ACC112 (cell line): ENCODE data around the gene SHISA6.

Experiments used
- H2AFZ ChIP-seq: fragments of 200-600 bp; sonication (generic); one replicate; pipeline ENCODE4 v1.6.0; 2017; ENCODE audit warnings: antibody characterized with exemption, low read length; ENCODE audit not compliant: unreplicated experiment
- H3K27ac ChIP-seq: fragments of 200-600 bp; sonication (generic); 2 replicates; pipeline ENCODE4 v1.5.1; 2014; ENCODE audit warnings: low read depth, mild to moderate bottlenecking, antibody characterized with exemption, low read length, moderate library complexity
- H3K27me3 ChIP-seq: fragments of 200-600 bp; sonication (generic); 2 replicates; pipeline ENCODE4 v1.6.1; 2014; ENCODE audit warnings: mild to moderate bottlenecking, antibody characterized with exemption, low read length, moderate library complexity, mixed read lengths; ENCODE audit not compliant: insufficient read depth
- H3K36me3 ChIP-seq: fragments of 200-600 bp; sonication (generic); 2 replicates; pipeline ENCODE4 v1.6.1; 2016; ENCODE audit warnings: mild to moderate bottlenecking, antibody characterized with exemption, low read length, moderate library complexity, mixed read lengths; ENCODE audit not compliant: insufficient read depth
- H3K4me1 ChIP-seq: fragments of 200-600 bp; sonication (generic); one replicate; pipeline ENCODE4 v1.6.1; 2016; ENCODE audit warnings: low read length, mixed read lengths; ENCODE audit not compliant: insufficient read depth, unreplicated experiment, control insufficient read depth
- H3K4me3 ChIP-seq: fragments of 200-600 bp; sonication (generic); 2 replicates; pipeline ENCODE4 v1.5.1; 2014; ENCODE audit warnings: mild to moderate bottlenecking, low read depth, low read length
- H3K79me2 ChIP-seq: fragments of 200-600 bp; sonication (generic); one replicate; pipeline ENCODE4 v1.6.0; 2016; ENCODE audit warnings: low read length; ENCODE audit not compliant: control insufficient read depth, unreplicated experiment, insufficient read depth

Gene SHISA6

DNA sequence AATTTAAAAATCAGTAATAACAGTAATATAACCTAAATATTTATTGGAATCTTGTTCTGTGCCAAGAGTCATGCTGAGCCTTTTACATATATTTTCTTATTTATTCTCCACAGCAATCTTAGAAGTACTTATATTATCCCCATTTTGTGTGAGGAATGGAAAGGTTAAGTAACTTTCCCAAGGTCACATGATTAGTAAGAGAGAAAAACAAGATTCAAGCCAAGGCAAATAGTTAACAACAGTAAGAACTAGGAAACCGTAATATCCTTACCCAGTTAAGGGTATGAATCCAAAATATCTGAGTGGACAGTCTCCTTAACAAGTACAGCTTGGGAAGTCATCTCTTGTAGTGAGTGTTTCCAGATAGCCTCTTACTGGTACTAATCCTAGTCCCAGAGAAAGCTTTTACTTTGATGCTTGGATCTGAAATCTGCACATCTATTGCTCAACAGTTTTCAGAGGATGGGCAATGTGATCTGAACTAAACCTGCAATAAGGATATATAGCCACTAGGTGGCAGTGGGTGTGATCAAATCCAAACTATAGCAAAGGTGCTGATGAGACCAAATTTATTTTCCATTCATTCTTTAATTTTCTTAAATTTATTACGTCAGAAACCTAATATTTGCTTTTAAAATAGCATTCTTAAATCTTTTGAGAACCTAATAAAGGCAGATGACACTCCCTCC is 23.3 kb downstream of the SHISA6 start:
- Histone ChIP-seq H3K27ac (no peak overlapping the region), H3K79me2 (no peaks in the 10 kb centered on the region), H3K4me1 (no peaks in the 10 kb centered on the region), H3K4me3 (no peak overlapping the region), H3K36me3 (no peaks in the 10 kb centered on the region), H2AFZ (no peak overlapping the region), H3K27me3 (no peaks in the 10 kb centered on the region)

- Histone ChIP-seq H3K4me1 (no peaks in the 10 kb centered on the region), H2AFZ (no peak overlapping the region), H3K27ac (no peak overlapping the region), H3K36me3 (no peaks in the 10 kb centered on the region), H3K27me3 (no peaks in the 10 kb centered on the region), H3K4me3 (no peak overlapping the region), H3K79me2 (no peaks in the 10 kb centered on the region)
Measured at GRCh38 chr17:11267999-11268575, 27.1 kb downstream of the SHISA6 start.

DNA sequence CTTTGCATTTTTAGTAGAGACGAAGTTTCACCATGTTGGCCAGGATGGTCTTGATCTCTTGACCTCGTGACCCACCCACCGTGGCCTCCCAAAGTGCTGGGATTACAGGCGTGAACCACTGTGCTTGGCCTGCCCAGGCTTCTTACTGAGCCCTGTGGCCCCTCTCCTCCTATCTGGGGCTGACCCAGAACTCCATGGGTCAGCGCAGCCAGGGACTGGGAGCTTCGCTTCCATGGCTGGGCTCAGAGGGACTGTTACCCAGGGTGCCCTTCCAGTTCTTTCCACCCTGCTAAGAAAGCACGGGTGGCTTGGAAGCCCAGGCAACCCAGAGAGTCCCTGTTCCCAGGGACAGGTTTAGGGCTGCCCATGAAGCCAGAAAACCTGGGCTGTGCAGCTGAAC is 28.2 kb downstream of the SHISA6 start:
- Histone ChIP-seq H3K4me3 (no peak overlapping the region), H3K27ac (no peak overlapping the region), H3K4me1 (no peaks in the 10 kb centered on the region)

GRCh38 chr17:11272191-11272590 is 31.2 kb downstream of the SHISA6 start:
- no peaks in the 10 kb centered on the region for H3K36me3 ChIP-seq
- no peaks in the 10 kb centered on the region for H3K79me2 ChIP-seq
- H3K27me3 ChIP-seq = no peaks in the 10 kb centered on the region
- no peak overlapping the region for H2AFZ ChIP-seq
- no peaks in the 10 kb centered on the region for H3K4me1 ChIP-seq
- no peak overlapping the region for H3K27ac ChIP-seq
- H3K4me3 ChIP-seq = no peak overlapping the region

More for the DNA sequence above, 28.2 kb downstream of the SHISA6 start:
- H3K36me3 ChIP-seq = no peaks in the 10 kb centered on the region
- H2AFZ ChIP-seq = no peak overlapping the region
- no peaks in the 10 kb centered on the region for H3K79me2 ChIP-seq
- no peaks in the 10 kb centered on the region for H3K27me3 ChIP-seq

- Histone ChIP-seq H3K36me3 (no peaks in the 10 kb centered on the region), H3K27me3 (no peaks in the 10 kb centered on the region)
Measured at GRCh38 chr17:11273596-11273995, 32.6 kb downstream of the SHISA6 start.

DNA sequence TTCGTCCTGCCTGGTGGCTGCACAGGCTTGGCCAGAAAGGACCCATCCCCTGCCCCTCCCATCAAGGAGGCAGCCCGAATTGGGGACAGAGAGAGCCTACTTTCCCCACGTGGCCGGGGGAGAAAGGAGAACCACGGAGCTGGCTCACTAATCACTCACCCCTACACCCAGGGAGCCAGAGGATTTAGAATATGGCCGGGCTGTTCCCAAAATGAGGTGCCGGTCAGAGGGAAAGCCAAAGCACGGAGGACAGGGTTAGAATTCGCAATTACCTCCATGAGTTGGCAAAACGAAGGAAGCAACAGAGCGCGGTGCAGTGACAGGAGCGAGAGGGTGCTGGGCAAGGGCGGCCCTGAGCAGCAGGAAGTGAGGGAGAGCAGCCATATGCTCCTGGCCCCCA is 33.1 kb downstream of the SHISA6 start:
- Histone ChIP-seq H2AFZ (no peak overlapping the region), H3K36me3 (no peaks in the 10 kb centered on the region), H3K27me3 (no peaks in the 10 kb centered on the region), H3K79me2 (no peaks in the 10 kb centered on the region), H3K4me1 (no peaks in the 10 kb centered on the region), H3K4me3 (no peak overlapping the region), H3K27ac (no peak overlapping the region)

More at GRCh38 chr17:11273596-11273995, 32.6 kb downstream of the SHISA6 start:
- Histone ChIP-seq H3K4me3 (no peak overlapping the region), H3K79me2 (no peaks in the 10 kb centered on the region), H3K27ac (no peak overlapping the region), H3K4me1 (no peaks in the 10 kb centered on the region), H2AFZ (no peak overlapping the region)

DNA sequence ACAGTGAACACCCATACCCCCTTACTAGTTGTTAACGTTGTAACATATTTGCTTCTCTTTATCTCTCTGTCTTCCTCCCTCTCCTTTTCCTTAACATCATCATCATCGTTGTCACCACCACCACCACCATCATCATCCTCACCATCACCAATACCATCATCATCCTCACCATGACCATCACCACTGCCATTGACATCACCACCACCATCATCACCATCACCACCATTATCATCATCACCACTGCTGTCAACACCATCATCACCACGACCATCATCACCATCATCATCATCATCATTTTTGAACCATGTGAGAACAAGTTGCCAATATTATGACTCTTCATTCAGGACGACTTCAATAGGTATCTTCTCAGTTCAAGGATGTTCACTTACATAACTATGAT is 35.5 kb downstream of the SHISA6 start:
- no peak overlapping the region for H3K27ac ChIP-seq
- no peak overlapping the region for H2AFZ ChIP-seq
- H3K36me3 ChIP-seq = no peaks in the 10 kb centered on the region
- no peak overlapping the region for H3K4me3 ChIP-seq
- no peaks in the 10 kb centered on the region for H3K4me1 ChIP-seq
- no peaks in the 10 kb centered on the region for H3K79me2 ChIP-seq
- no peaks in the 10 kb centered on the region for H3K27me3 ChIP-seq

DNA sequence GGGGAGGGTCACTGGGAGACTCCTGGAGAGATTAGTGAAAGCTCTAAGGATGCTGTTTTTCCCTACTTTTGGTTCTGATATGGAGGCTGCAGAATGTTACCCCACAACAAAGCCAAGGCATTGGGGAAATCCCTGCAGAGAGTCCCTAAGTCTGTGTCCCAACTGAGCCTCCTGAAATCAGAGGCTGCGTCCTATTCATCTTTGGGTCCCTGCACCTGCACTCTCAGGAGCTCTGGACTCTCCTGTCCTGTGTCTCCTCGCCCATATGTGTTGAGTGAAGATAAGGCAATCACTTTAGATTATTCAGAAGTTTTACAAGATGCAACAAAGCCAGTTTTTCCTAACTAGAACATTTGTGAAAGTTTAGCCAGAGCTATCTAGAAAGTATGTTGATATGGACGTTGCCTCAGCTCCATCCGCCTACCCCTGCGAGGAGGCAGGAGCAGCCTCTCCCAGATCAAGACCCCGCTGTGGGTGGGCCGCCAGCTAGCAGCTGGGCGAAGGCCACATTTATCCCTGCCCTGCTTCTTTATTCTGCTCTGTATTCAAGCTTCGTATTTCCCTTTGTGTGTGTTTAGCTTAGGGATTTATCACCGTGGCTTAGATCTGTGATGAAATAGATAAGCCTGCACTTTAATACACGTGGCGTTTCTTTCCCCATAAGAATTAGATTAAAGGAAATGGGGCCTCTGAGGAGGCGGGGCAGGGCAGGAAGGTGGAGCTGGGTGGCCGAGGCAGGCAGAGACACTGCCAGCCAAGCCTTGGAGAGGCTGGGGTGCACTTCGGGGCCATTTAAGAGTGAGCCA is 37.4 kb downstream of the SHISA6 start:
- no peaks in the 10 kb centered on the region for H3K36me3 ChIP-seq
- no peaks in the 10 kb centered on the region for H3K27me3 ChIP-seq
- no peaks in the 10 kb centered on the region for H3K4me1 ChIP-seq
- H3K27ac ChIP-seq = no peak overlapping the region
- H3K4me3 ChIP-seq = no peak overlapping the region
- no peak overlapping the region for H2AFZ ChIP-seq
- no peaks in the 10 kb centered on the region for H3K79me2 ChIP-seq

- Histone ChIP-seq H3K27ac (no peak overlapping the region), H3K4me3 (no peak overlapping the region), H3K79me2 (no peaks in the 10 kb centered on the region), H3K36me3 (no peaks in the 10 kb centered on the region), H3K27me3 (no peaks in the 10 kb centered on the region), H2AFZ (no peak overlapping the region), H3K4me1 (no peaks in the 10 kb centered on the region)
Measured at GRCh38 chr17:11278992-11279270, 37.9 kb downstream of the SHISA6 start.

DNA sequence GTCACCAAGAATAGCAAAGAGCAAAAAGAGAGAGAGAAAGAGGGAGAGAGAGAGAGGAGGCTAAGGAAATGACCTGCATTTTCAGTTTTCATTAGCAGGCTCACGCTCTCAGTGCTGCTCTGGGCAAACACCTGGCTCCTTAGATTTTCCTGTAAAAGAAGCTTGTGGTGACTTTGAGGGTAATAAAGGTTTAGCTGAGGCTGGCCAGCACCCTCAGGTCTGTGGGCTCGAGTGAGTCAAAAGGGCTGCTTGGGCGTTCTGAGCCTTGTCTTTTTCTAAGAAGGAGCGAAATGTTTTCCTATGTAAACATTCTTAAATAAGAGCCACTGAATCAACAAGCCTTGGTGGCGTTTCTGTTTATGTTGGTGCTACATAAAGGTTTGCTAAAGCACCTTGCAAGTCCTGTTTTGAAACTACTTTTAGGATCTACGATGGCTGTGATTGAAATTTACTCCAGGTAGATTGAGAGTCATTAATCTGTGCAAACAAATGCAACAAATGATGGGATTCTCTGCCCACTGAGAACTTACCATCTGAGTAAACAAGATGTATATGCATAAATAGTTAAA is 38.8 kb downstream of the SHISA6 start:
- Histone ChIP-seq H3K27ac (no peak overlapping the region), H3K4me1 (no peaks in the 10 kb centered on the region), H3K79me2 (no peaks in the 10 kb centered on the region), H3K4me3 (no peak overlapping the region), H3K36me3 (no peaks in the 10 kb centered on the region), H3K27me3 (no peaks in the 10 kb centered on the region), H2AFZ (no peak overlapping the region)
